GM21381 (cell line): ENCODE measurements around the gene LRRC37A.
"Not testable (repeated sequence)": the region's sequence is repeated elsewhere in the genome, so short reads cannot be mapped to it uniquely, and the experiment has no call there.

Source experiments
- ATAC-seq: cut with Tn5 transposase; IDR thresholded peaks from one replicate; pipeline ENCODE4 v1.9.1; 2021; ENCODE audit warnings: mild to moderate bottlenecking, moderate library complexity; ENCODE audit not compliant: unreplicated experiment

Gene LRRC37A

GRCh38 chr17:46286764-46287221 is 8.1 kb upstream of the LRRC37A start:
- ATAC-seq: not testable (repeated sequence)

- not testable (repeated sequence) for ATAC-seq
These were observed 7.3 kb upstream of the LRRC37A start for GRCh38 chr17:46287587-46287986.

GRCh38 chr17:46290906-46291546 is 3.9 kb upstream of the LRRC37A start:
- peak; percentile 92 for ATAC-seq

GRCh38 chr17:46291618-46292017 is 3.3 kb upstream of the LRRC37A start:
- ATAC-seq: not testable (repeated sequence)

- not testable (repeated sequence) for ATAC-seq
These were observed 46.3 kb downstream of the LRRC37A start for GRCh38 chr17:46341220-46341619.

GRCh38 chr17:46342131-46342530 is 47.2 kb downstream of the LRRC37A start:
- not testable (repeated sequence) for ATAC-seq

- not testable (repeated sequence) for ATAC-seq
These were observed 53.4 kb downstream of the LRRC37A start for GRCh38 chr17:46348345-46348744.

GRCh38 chr17:46349060-46349459 is 54.1 kb downstream of the LRRC37A start:
- not testable (repeated sequence) for ATAC-seq

- not testable (repeated sequence) for ATAC-seq
These were observed 58.9 kb downstream of the LRRC37A start for GRCh38 chr17:46353856-46354255.

GRCh38 chr17:46361145-46361735 is 66.3 kb downstream of the LRRC37A start:
- ATAC-seq: peak; percentile 42

- ATAC-seq: peak; percentile 93
These were observed 66.8 kb downstream of the LRRC37A start, which contains the start of gene ARL17B for GRCh38 chr17:46361755-46362154. ARL17B (minus strand) TSS chr17:46361766; CDS start chr17:46358397, 3,369 bp downstream.

- not testable (repeated sequence) for ATAC-seq
These were observed 72.6 kb downstream of the LRRC37A start for GRCh38 chr17:46367520-46367919.

- ATAC-seq: peak; percentile 80
These were observed 77.6 kb downstream of the LRRC37A start for GRCh38 chr17:46372236-46373229.

GRCh38 chr17:46373418-46373817 is 78.5 kb downstream of the LRRC37A start:
- not testable (repeated sequence) for ATAC-seq

- not testable (repeated sequence) for ATAC-seq
These were observed 88.2 kb downstream of the LRRC37A start for GRCh38 chr17:46383118-46383517.

GRCh38 chr17:46385491-46385890 is 90.6 kb downstream of the LRRC37A start:
- ATAC-seq: not testable (repeated sequence)
